Measurements from ENCODE around the gene CEACAM18. TPM values are rescaled to one million over a fixed set of nuclear protein-coding genes. Genes with fewer than 3 reads are reported as not detected.

CEACAM18 gene
- total and polyA plus RNA-seq, 4 donors: not detected

GRCh38 chr19:51433043-51433442 is 45.3 kb upstream of the CEACAM18 start:
- ATAC-seq (ENCODE audit: insufficient read depth, low FRiP score): no peak
- Histone ChIP-seq H3K9ac (ENCODE audit: insufficient read depth in 1 of 2, low read length in 2 of 2) (no peak overlapping the region), H3K27ac (ENCODE audit: low read depth in 1 of 2, low read length in 1 of 2) (no peak overlapping the region), H3K4me3 (no peak overlapping the region), H3K36me3 (ENCODE audit: control insufficient read depth in 4 of 4, insufficient read depth in 4 of 4, low read length in 4 of 4) (no peaks in the 10 kb centered on the region), H3K9me3 (ENCODE audit: control insufficient read depth in 4 of 4, insufficient read depth in 3 of 4, low read length in 3 of 4) (peaks cover 0 to 1% (median 0%) of the 10 kb centered on the region in 4 donors), H3K4me1 (ENCODE audit: control insufficient read depth in 5 of 5, insufficient read depth in 5 of 5, low read length in 5 of 5) (no peaks in the 10 kb centered on the region), H3K27me3 (ENCODE audit: control insufficient read depth in 3 of 3, insufficient read depth in 3 of 3, low read length in 2 of 3) (peaks cover 0 to 2% (median 0%) of the 10 kb centered on the region in 3 donors)
- no peak for TF ChIP-seq CTCF (IDR thresholded peaks at IDR 0.05; ENCODE audit: control extremely low read depth, extremely low read depth)
- WGBS, 2 donors: 44 to 45% methylated on average over 4 of the region's 4 CpGs
- no peak for DNase-seq

- H3K36me3 ChIP-seq (ENCODE audit: control insufficient read depth in 4 of 4, insufficient read depth in 4 of 4, low read length in 4 of 4): no peaks in the 10 kb centered on the region
- no peak overlapping the region for H3K4me3 ChIP-seq
- no peak for ATAC-seq (ENCODE audit: insufficient read depth, low FRiP score)
- peaks cover 0 to 2% (median 0%) of the 10 kb centered on the region in 3 donors for H3K27me3 ChIP-seq (ENCODE audit: control insufficient read depth in 3 of 3, insufficient read depth in 3 of 3, low read length in 2 of 3)
- H3K27ac ChIP-seq (ENCODE audit: low read depth in 1 of 2, low read length in 1 of 2): no peak overlapping the region
- H3K4me1 ChIP-seq (ENCODE audit: control insufficient read depth in 5 of 5, insufficient read depth in 5 of 5, low read length in 5 of 5): no peaks in the 10 kb centered on the region
- no peaks in the 10 kb centered on the region for H3K9me3 ChIP-seq (ENCODE audit: control insufficient read depth in 4 of 4, insufficient read depth in 3 of 4, low read length in 3 of 4)
- no peak overlapping the region for H3K9ac ChIP-seq (ENCODE audit: insufficient read depth in 1 of 2, low read length in 2 of 2)
- TF ChIP-seq CTCF (IDR thresholded peaks at IDR 0.05; ENCODE audit: control extremely low read depth, extremely low read depth): no peak
- WGBS, 2 donors: 62 to 79% methylated on average over 1 of the region's 1 CpG
- DNase-seq: no peak
These were observed 43.9 kb upstream of the CEACAM18 start for GRCh38 chr19:51434456-51434855.

- WGBS, 2 donors: 55 to 64% methylated on average over 5 of the region's 5 CpGs
- Histone ChIP-seq H3K9me3 (ENCODE audit: control insufficient read depth in 4 of 4, insufficient read depth in 3 of 4, low read length in 3 of 4) (no peaks in the 10 kb centered on the region), H3K27ac (ENCODE audit: low read depth in 1 of 2, low read length in 1 of 2) (no peak overlapping the region), H3K27me3 (ENCODE audit: control insufficient read depth in 3 of 3, insufficient read depth in 3 of 3, low read length in 2 of 3) (peaks cover 0 to 2% (median 0%) of the 10 kb centered on the region in 3 donors), H3K4me1 (ENCODE audit: control insufficient read depth in 5 of 5, insufficient read depth in 5 of 5, low read length in 5 of 5) (peaks cover 0 to 3% (median 0%) of the 10 kb centered on the region in 5 donors), H3K4me3 (no peak overlapping the region), H3K36me3 (ENCODE audit: control insufficient read depth in 4 of 4, insufficient read depth in 4 of 4, low read length in 4 of 4) (no peaks in the 10 kb centered on the region), H3K9ac (ENCODE audit: insufficient read depth in 1 of 2, low read length in 2 of 2) (no peak overlapping the region)
- peak; percentile 7 for TF ChIP-seq CTCF (IDR thresholded peaks at IDR 0.05; ENCODE audit: control extremely low read depth, extremely low read depth)
- DNase-seq: no peak
- no peak for ATAC-seq (ENCODE audit: insufficient read depth, low FRiP score)
These were observed 39.3 kb upstream of the CEACAM18 start for GRCh38 chr19:51439021-51439465.

- peaks cover 0 to 3% (median 0%) of the 10 kb centered on the region in 5 donors for H3K4me1 ChIP-seq (ENCODE audit: control insufficient read depth in 5 of 5, insufficient read depth in 5 of 5, low read length in 5 of 5)
- 70 to 92% methylated on average over 2 of the region's 2 CpGs for WGBS, 2 donors
- H3K36me3 ChIP-seq (ENCODE audit: control insufficient read depth in 4 of 4, insufficient read depth in 4 of 4, low read length in 4 of 4): no peaks in the 10 kb centered on the region
- H3K27ac ChIP-seq (ENCODE audit: low read depth in 1 of 2, low read length in 1 of 2): no peak overlapping the region
- no peak for TF ChIP-seq CTCF (IDR thresholded peaks at IDR 0.05; ENCODE audit: control extremely low read depth, extremely low read depth)
- ATAC-seq (ENCODE audit: insufficient read depth, low FRiP score) (no peak), DNase-seq (no peak)
- H3K9me3 ChIP-seq (ENCODE audit: control insufficient read depth in 4 of 4, insufficient read depth in 3 of 4, low read length in 3 of 4): no peaks in the 10 kb centered on the region
- H3K9ac ChIP-seq (ENCODE audit: insufficient read depth in 1 of 2, low read length in 2 of 2): no peak overlapping the region
- no peak overlapping the region for H3K4me3 ChIP-seq
- H3K27me3 ChIP-seq (ENCODE audit: control insufficient read depth in 3 of 3, insufficient read depth in 3 of 3, low read length in 2 of 3): peaks cover 0 to 2% (median 0%) of the 10 kb centered on the region in 3 donors
These were observed 38.3 kb upstream of the CEACAM18 start for GRCh38 chr19:51440052-51440451.
